Stimulated activated CD8-positive, alpha-beta memory T cell treated with anti-CD3 and anti-CD28 coated beads, Interleukin-12 subunit alpha, Interleukin-12 subunit beta, amount 100 ng/mL, for 4 hours (primary cell): ENCODE data around the gene FNDC3B.

ENCODE experiments used
- DNase-seq: peaks from one replicate; pipeline ENCODE4 v3.0.0-alpha.2; 2020; ENCODE audit warnings: low read depth

FNDC3B gene

DNA sequence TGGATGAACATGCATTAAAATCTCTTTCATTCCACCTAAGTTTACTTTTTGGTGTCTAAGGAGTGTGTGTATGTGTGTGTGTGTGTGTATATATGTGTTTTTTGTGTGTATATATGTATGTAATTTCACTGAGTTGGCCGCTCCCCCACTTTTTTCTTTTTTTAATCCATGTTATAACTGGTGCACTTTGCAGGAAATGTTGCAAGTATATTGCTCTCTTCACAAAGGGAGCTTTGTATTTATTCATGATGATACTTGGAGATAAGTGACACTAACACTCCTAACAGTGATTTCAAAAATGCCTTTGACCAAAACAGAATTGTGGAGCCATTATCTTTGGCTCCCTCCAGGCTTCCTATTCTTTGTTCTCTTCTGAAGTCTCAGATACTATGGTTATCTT is 95.8 kb downstream of the FNDC3B start:
- DNase-seq: no peak

DNA sequence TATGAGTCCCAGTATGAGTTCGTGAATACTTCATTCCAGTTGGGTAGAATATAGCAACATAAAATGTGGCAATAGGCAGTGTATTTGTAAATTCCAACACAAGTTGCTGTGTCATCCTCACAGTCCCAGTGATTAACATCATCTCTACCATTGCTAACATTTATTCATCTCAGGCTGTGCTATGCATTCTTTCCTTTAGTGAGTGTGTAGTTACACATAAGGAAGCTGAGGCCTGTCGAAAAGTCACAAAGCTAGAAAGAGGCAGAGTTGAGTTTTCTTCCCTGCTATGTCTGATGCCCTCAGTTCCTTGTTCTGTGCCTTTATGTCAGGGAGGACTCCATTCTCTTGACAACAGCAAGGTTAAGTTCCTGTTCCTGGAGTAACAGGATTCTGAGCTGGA is 96.4 kb downstream of the FNDC3B start:
- DNase-seq: no peak

DNA sequence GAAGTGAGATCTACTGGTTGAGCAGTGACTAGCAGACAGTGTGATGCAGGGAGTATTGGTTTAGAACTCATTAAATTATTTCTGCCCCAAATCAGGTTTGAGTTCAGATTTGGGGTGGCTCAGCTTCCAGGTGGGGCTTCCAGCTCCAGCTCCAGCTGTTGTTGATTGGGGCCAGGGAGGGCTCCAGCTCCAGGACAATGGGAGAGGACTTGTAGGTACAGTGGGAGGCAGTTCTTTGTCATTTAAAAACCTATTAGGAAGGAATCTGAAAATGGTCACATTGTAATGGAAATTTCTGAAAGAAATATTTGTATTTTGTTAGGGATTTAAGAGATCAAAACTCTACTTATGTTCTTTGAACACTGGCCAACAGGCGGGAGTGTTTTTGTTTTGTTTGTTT is 97.0 kb downstream of the FNDC3B start:
- no peak for DNase-seq

DNA sequence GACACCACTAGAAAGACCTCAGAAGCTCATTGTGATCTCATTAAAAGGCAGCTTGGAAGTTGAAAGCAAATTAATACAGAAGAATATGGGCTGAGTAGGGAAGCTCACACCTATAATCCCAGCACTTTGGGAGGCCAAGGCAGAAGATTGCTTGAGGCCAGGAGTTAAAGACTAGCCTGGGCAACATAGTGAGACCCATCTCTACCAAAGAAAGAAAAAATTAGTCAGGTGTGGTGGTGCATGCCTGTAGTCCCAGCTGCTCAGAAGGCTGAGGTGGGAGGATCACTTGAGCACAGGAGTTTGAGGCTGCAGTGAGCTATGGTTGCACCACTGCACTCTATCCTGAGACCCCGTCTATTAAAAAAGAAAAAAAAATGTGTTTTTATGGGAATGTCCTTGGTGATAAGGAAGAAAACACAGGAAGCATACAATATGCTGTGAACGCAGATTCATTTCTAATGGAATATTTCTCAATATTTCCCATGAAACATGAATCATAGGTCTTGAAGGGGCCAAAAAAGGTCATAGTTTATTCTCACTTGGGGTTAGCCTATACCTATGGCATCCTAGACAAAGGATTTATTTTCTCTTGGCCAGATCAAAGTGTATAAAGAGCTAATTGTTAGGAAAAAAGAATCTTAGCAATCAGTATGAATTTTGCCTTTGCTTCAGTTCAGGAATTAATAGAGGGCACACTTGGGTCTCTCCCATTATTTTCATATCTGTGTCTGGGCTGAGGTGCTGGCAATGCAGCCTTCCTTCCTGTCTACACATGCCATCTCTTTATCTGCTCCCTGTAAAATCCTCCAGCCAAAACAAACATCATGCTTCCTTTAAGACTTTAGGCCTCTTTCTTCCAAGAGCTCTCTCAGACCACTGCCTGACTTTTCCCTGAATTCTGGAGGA is 98.2 kb downstream of the FNDC3B start:
- DNase-seq: no peak

DNA sequence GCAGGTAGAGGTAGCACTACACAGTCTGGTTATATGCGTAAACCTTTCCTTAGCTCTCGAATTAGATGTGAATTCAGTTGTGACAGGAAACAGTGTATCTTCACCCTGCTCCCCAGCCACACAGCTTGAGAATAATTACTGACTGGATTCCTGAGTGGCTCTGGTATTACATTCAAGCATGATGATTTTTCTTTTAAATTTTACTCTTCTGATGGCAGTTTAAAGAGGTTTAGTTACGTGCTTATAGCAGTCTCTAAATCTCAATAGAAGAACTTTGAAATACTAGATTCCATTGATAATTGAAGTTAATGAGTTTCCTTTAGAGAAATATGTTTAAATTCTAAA is 98.8 kb downstream of the FNDC3B start:
- no peak for DNase-seq

DNA sequence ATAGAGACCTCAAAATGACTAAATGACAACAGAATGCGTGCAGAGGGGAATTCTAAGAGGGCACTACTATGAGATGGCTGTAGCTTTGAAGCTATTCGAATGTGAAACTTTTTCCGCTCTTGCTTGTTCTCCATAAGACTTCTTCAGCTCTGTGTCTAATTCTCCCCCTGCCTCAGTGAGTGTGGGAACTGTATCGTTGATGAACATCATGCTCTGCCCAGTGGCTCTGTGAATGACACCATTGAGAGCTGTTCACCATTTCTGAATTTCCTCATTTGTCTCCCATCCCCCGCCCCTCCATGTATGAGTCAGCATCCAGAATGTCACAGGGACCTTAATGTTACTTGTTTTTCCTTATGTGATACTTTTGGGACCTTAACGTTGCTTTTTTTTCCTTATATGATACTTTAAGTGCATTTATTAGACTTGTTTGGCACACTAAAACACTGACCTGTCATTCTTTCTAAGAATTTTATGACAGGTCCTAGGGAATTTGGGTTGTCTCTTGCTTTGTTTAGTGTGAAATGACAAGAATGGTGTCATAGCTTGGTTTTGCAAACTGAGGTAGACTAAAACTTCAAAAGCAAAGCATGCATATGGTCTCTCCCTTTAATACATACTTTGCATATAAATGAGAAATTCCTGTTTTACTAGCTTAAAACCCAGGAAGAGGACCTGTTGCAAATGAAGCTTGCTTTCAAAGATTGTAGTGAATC is 99.6 kb downstream of the FNDC3B start:
- DNase-seq: no peak

DNA sequence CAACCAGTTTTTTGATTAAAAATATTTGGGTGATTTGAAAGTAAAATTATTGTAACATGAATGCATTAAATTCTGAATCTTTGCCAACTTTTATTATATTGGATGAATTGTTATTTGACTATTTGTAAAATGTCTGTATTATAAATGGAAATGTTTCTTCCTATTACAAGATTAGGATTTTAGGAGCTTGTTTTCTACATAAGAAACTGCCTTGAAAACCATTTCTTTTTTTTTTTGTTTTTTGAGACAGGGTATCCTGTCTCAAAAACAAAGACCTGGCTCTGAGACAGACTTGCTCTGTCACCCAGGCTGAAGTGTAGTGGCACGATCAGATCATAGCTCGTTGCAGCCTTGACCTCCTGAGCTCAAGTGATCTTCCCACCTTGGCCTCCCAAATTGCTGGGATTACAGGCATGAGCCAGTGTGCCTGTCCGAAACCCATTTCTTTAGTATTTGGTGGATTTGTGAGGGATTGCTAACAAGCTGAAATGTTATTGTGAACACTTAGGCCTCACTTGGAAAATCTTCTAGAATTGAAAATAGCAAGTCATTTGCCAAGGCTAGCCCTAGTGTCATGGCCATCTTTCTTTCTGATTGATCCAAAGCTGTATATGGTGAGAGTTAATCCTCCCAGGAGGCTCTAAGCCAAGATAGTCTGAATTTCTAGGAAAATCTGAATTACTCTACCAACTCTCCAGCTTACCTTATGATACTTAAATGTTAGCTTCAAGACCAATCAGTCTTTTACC is 100.3 kb downstream of the FNDC3B start:
- no peak for DNase-seq

DNA sequence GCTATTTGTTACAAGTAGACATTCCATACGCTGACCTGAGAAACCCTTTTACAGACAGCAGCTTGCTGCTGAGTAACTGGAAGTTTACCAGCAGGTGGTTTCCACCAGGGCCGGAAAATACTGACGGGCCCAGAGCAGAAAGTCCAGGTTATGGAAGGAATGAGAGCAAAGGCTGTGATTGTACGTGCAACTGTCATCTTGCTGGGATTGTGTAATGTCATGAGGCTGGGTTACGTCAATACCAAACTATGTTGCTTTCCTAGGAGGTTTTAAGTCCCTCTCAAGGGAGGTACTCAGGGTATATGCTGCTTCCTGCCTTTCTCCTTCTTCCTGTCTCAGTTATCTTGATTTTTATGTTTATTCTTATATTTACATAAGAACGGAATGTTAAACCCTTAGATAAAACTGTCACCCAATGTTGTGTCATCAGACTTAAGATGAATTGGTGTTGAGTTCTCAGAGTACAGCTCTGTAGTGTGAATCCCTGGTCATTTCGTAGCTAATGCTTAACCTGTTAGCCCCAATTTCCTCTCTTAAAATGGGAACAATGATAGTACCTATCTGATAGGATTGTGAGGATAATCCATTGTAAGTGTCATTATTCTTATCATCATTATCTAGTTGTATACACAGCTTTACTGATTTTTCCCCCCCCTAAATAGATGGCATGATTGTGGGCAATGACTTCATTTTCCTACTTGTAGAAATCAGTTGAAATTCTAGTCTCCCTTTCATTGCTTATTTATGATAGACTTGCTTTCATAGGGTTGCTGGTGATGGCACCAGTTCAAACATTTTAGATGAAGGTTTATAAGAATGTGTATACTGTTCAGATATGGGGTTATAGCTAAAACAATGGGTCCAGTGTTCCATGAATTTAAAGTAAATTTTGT is 101.4 kb downstream of the FNDC3B start:
- no peak for DNase-seq

DNA sequence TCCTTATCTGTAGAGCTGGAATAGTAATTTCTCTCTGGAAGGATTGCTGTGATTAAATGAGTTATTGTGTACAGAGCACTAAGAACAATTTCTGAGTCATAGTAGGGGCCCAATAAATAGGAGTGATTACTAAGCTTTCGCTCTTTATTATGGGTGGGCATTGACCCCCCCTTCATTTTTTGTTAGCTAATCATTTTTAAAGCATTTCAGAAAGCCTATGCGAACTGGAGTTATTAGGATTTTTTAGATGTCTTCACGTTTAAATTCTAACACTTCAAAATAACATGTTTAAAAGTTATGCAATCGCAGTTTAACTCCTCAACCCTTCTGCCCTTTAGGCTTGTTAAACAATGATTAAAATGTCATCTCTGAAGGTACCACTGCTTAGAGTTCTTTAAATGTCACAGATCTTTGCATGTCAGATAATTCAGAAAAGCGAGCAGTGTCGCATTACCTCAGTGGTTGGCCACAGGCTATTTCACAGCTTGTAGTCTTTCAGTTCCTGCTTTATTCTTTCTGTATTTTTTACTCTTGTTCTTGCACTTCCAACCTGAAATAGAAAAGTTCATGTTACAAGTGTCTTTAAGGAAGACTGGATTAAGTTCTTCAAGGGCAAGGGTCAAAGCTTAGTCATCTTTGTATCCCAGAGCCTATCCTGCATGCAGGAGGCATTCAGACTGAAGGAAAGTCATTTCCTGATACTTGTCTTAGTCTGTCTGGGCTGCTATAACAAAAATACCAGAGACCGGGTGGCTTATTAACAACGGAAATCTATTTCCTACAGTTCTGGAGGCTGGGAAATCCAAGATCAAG is 102.9 kb downstream of the FNDC3B start:
- no peak for DNase-seq

DNA sequence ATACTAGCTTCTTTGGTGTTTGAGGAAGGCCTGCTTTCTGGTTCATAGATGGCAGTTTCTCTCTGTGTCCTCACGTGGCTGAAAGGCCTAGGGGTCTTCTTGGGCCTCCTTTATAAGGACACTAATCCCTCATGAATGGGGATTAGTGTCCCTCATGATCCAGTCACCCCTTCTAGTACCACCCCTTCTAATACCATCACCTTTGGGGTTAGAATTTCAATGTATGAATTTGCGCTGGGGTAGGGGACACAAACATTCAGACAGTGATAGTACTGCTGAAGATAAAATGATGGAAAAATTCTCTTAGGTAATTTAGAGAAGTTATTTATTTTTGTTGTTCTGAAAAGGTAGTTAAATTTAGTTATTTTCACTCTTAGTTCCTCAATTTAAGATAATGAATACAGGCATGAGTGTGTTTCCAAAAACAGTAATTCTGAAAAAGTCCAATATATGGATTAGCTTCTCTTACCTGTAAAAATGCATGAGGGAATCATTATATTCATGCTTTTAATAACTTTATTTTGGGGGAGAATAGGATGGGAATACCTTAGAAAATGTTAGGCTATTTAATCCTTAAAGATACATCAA is 103.6 kb downstream of the FNDC3B start:
- no peak for DNase-seq

DNA sequence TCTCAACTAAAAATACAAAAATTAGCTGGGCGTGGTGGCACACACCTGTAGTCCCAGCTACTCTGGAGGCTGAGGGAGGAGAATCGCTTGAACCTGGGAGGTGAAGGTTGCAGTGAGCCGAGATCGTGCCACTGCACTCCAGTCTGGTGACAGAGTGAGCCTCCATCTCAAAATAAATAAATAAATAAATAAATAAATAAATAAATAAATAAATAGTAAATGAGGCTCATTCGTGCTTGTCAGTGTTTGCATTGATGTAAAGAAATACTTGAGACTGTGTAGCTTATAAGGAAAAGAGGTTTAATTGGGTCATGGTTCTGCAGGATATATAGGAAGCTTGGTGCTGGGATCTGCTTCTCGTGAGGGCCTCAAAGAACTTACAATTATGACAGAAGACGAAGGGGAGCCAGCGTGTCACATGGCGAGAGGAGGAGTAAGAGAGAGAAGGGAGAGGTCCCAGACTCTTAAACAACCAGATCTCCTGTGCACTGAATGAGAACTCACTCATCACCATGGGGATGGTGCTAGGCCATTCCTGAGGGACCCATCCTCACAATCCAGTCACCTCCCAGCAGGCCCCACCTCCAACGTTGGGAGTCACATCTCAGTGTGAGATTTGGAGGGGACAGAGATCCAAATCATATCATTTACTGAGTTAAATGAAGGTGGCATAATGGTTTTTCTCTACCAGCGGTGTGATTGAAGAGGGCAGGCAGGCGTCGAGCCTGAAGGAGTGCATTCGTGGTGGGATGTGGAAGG is 104.5 kb downstream of the FNDC3B start:
- no peak for DNase-seq

DNA sequence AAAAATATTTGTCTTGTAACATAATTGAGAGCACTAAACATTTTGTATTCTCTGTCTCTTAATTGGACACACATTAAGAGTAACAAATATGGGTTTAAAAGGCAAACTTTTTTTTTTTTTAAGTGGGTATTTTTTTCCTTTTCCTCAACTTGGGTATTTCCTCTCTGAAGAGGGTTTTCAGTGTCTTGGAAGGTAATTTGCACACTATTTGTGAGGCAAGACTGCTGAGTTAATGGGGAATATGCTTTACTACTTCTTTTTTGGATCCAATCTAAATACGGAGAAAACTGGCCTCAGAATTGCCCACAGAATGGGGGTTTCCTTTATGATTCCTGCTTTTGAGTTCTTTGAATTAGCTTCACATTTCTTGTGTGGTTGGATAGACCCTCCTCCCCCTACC is 105.2 kb downstream of the FNDC3B start:
- no peak for DNase-seq

DNA sequence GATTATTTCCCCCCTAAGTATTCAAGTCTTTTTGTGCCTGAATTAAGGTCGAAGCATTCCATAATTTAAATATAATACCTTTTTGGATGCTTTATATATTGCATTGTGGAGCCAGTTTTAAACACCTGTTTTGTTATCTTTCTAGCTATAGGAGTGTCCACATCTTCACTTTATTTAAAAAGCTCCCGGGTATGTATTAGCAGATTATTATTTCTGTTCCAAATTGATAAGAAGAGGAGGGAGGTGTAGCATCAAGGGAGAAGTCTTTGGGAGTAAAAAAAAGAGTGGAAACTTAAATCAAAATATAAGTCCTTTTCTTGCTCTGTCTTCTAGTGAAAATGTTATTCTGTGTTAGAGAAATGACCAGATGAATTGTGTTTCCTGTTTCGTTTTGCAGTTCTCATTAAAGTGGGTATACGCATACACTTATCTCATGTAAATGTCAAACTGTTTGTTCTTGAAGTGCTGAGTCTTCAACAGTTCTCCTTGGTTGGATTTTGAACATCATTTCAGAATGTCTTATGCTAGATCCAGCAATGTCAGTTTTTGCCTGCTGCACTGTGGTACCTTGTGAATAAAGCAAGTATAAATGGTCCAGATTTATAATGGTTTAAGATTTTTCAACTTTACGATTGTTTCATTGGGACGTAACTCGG is 105.8 kb downstream of the FNDC3B start:
- DNase-seq: no peak

DNA sequence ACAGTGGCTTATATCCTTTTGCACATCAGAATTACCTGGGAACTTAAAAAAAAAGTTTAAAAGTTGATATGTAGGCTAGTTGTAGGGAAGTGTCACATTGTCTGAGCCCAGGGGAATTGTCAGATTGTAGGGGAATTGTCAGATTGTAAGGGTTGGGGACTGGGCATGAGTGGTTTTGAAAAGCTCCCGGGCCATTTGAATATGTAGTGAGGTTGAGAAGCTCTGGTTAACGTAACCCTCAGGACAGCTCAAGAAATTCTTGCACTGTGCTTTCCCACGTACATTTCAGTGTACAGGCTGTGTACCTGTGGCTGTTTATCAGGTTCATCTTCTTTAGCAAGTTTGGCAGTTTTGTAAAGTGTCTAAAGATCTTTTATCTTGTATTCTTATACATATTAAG is 107.0 kb downstream of the FNDC3B start:
- no peak for DNase-seq

DNA sequence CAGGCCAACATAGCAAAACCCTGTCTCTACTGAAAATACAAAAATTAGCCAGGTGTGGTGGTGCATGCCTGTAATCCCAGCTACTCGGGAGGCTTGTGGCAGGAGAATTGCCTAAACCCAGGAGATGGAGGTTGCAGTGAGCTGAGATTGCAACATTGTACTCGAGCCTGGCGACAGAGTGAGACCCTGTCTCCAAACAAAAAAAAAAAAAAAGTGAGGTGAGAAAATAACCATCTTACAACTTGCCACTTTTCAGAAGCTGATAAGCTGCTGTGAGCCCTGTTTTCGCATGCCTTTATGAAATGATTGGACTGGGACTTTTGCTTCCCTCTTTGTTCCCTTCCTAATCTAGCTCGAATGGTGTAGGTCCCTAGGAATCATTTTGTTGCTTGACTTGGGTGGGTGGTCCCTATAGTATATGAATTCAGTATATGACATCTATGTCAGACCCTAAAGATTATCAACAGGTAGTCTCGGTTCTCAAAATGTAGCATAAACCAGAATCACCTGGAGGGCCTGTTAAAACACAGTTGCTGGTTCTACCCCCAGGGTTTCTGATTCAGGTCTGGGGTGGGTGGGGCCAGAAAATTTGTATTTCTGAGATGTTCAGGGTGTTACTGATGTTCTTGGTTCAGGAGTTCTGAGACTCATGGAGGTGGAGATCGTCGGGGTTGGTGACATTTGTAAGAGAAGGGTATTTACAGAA is 107.9 kb downstream of the FNDC3B start:
- DNase-seq: no peak

DNA sequence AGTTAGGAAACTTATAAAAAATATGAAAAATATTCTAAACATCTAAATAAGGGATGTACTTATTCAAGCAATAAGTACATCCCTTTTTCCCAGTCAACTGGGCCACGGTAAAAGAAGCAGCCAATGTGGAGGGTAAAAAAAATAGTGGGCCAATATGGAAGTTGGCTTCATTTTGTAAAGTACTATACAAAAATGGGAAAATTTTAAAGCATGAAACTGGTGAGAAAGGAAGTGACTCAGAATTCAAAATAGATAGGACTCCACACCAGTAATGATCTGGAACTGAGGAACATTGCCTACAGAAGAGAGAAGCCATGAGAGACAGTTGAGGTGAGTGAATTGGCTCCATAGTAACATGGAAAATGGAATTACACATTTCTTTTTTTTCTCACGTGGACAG is 108.9 kb downstream of the FNDC3B start:
- no peak for DNase-seq

DNA sequence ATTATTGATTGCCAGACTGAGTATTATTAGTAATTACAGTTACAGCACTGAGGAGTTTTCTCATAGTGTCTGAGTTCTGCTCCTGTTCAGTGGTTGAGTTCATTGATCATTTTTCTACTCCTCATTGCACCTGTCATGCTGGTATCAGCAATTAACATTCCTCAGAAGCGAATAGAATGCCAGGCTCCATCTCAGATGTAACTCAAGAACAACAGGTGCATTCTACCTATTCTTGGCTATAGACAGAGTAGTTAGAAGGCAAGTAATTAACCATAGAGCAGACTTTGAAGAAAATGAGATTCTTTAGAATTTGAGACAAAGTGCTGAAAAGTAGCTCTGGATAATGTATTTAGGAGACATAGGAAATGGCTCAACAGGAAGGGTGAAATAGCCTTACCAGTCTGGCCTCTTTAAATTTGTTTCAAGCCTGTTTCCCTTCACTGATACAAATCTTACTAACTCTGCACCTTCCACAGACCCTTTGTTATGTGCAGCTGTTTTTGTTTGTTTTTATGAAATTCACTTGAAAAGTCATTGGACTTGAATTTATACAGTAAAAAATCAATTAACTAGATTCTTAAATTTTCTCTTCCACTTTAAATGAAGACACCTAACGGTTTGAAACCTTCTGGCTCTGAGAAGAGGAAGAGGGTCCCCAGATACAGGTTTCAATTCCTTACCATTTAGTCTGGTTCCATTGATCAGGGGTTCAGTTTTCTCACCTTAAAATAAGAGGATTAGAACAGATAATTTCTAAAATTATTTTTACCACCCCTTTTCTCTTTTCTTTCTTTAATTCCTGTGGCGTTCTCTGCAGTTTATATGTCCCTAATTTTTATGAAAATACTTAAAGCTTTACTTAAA is 109.6 kb downstream of the FNDC3B start:
- no peak for DNase-seq

DNA sequence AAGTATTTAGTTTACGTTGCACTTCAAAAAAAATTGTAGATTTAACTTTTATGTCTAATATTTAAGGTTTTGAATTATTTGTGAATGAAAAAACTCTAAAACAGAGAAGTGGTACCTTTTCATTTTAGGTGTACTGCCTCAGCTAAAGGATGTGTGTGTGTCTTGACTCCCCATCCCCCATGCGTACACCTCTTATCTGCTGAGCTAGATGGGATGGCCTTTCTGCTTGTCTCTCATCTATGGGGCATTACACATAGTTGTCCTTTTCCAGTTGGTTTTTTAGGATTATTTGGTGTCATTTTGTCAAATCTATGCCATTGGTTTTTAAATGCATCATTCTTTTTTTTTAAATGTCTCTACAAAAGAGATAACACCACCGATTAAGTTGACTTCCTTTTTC is 110.9 kb downstream of the FNDC3B start:
- no peak for DNase-seq
